GM10248 (cell line): ENCODE data around the gene PIMREG.
A peak's percentile ranks its signal among the peaks of the same experiment; 100 is the strongest.

ENCODE experiments used
- CTCF ChIA-PET: fragments of 300-600 bp; sonication (Branson Sonifier 250); formaldehyde crosslinking; extraction: SDS; loops from one replicate; lab custom pipeline; 2021; ENCODE audit warnings: antibody characterized with exemption; lab: Yijun Ruan, JAX
- POLR2A ChIA-PET: fragments of 350-650 bp; sonication (Branson Sonifier 250); formaldehyde crosslinking; extraction: SDS; loops from one replicate; lab custom pipeline; 2020; ENCODE audit warnings: antibody characterized with exemption; lab: Yijun Ruan, JAX
- DNase-seq: peaks from one replicate; pipeline ENCODE4 v3.0.0; 2012; ENCODE audit errors: extremely low spot score
- TF ChIP-seq, protein P1 (sequence below): IDR thresholded peaks from 2 replicates; pipeline ENCODE4 v1.5.1; 2012; ENCODE audit warnings: mild to moderate bottlenecking, low read depth; ENCODE audit errors: extremely low read depth, missing control alignments, control extremely low read depth

PIMREG gene

DNA sequence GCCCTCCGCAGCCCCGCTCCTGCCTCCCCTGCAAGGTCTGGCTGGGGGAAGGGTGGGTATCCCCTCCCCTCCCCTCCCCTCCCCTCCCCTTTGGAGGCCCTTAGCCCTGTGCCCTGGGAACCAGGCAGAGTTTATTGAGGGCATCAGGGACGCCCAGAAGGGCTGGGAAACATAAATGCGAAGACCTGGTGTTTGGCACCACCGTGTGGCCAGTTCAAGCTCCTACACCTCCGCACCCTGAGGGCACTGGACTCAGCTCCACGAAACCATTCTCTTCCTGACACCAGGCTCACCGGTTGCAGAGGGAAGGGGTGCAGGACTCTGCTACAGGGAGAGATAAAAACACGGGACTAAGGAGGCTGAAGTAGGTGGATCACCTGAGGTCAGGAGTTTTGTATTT lies 8.3 kb upstream of the PIMREG start:
- POLR2A ChIA-PET: no interaction called here
- CTCF ChIA-PET: interaction anchor here (0.7 to 5.2 kb wide), 17 partner anchors 10 to 854 kb away, joined by 3 to 51 read pairs (median 5); partner anchors contain the start of gene PIMREG
- peak; percentile 84 for DNase-seq
- TF ChIP-seq, protein P1, sequence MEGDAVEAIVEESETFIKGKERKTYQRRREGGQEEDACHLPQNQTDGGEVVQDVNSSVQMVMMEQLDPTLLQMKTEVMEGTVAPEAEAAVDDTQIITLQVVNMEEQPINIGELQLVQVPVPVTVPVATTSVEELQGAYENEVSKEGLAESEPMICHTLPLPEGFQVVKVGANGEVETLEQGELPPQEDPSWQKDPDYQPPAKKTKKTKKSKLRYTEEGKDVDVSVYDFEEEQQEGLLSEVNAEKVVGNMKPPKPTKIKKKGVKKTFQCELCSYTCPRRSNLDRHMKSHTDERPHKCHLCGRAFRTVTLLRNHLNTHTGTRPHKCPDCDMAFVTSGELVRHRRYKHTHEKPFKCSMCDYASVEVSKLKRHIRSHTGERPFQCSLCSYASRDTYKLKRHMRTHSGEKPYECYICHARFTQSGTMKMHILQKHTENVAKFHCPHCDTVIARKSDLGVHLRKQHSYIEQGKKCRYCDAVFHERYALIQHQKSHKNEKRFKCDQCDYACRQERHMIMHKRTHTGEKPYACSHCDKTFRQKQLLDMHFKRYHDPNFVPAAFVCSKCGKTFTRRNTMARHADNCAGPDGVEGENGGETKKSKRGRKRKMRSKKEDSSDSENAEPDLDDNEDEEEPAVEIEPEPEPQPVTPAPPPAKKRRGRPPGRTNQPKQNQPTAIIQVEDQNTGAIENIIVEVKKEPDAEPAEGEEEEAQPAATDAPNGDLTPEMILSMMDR: peak; percentile 86

DNA sequence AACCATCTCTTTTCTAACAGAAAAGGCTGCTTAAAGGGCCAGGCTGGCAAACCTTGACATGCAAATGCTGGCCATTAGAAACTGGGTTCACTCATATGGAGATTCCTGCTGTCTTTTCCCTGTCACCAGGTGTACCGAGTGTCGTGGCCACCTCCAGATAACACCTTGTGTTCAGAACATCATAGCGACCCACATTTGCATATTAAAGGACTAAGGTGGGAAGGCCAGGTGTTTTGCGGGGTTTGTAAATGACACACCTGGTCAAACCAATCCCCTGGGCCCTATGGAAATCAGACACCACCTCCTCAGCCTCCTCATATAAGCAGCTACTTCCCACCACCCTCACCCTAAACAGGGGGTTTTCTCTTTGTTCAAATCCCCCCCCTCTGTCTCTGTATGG lies 6.8 kb upstream of the PIMREG start:
- DNase-seq: no peak
- ChIA-PET CTCF (interaction anchor here (5.2 kb wide), 1 partner anchor 10 kb away, joined by 51 read pairs; the partner anchor contains the start of gene PIMREG), POLR2A (no interaction called here)
- TF ChIP-seq, protein P1: no peak

DNA sequence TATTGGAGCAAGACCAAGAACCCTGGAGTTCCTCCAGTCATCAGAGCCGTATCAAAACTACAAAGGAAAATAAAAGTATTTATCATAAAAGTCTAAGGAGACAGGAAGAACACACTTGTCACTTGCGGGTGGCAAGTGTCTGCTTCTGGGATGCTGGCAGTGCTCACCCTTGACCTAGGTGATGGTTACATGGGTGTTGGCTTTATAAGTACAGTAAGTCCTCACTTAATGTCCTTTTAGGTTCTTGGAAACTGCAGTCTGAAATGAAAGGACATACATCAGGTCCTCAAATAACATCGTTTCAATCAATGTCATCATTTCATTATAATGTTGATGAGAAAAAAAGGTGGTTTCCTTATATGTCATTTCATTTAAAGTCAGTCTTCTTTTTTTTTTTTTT lies 6.3 kb upstream of the PIMREG start:
- TF ChIP-seq, protein P1: no peak
- no peak for DNase-seq
- ChIA-PET POLR2A (no interaction called here), CTCF (no interaction called here)

DNA sequence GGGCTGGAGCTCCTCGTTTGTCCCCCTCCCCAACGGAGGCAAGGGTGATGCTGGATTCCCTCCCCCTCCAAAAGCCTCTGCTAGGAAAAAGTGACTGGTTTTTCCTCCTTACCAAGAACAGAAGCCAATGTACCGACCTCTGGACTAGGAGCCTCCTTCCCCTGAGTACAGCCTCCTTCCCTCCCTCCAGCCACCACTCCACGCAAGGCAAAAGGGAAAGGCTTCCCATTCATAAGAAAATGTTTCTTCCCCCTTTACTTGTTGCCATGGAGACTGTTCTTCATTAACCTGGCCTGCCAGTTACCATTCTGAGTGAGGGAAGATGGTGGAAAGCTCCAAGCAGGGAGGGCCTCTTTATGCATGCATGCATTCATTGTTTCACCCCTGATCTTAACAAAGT lies 4.3 kb upstream of the PIMREG start:
- TF ChIP-seq, protein P1: no peak
- DNase-seq: no peak
- ChIA-PET CTCF (interaction anchor here (0.9 to 3.4 kb wide), 4 partner anchors 17 to 856 kb away, joined by 3 to 14 read pairs (median 4); partner anchors contain the start of gene NLRP1), POLR2A (no interaction called here)

DNA sequence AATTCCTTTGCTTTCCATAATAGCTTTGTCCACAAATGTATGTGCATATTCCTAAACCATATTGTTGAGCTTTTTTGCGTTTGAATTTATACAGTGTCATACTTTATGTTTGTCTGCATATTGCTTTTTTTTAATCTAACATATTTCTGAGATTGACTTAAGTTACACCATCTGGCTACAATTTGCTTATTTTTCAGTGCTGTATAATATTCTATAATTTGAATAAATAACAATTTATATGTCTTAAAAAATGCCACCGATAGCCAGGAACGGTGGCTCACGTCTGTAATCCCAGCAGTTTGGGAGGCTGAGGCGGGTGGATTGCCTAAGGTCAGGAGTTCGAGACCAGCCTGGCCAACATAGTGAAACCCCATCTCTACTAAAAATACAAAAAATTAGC lies 1.5 kb upstream of the PIMREG start:
- TF ChIP-seq, protein P1: no peak
- no peak for DNase-seq
- POLR2A ChIA-PET: interaction anchor here (0.6 kb wide), 1 partner anchor 39 kb away, joined by 3 read pairs; no protein-coding TSS in a partner anchor
- CTCF ChIA-PET: no interaction called here

DNA sequence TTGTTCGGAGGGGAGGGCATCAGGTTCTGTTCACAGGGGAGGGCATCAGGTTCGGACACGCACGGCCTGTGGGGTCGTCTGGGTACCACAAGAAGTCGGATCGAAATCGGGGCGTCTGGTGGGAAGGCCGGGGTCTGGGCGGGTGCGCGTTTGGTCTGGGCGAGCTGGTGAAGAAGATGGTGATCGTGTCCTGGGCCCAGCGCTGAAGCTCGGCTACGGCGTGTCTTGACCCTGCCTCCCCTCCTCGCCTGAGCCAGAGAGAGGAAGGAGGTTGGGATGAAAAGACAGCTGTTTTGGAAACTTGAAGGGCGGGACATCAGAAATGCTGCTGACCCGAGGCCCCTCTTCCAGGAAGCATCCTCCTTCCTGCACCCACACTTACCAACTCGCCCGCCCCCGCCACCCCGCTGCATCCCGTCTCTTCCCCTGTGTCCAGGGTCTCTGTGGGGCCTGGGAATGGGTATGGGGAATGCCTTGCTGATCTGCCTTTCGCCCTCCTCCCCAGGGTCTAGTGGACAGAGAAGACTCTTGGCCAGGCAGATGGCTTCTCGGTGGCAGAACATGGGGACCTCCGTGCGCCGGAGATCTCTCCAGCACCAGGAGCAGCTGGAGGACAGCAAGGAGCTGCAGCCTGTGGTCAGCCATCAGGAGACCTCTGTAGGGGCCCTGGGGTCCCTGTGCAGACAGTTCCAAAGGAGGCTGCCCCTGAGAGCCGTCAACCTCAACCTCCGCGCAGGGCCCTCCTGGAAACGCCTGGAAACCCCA lies 498 bp downstream of the PIMREG start:
- ChIA-PET CTCF (interaction anchor here (0.9 to 7.6 kb wide), 3 partner anchors 10 to 30 kb away, joined by 3 to 51 read pairs (median 6); partner anchors contain the start of gene AIPL1), POLR2A (no interaction called here)
- TF ChIP-seq, protein P1: no peak
- no peak for DNase-seq
